ENCODE measurements around the gene POP5. TPM values are rescaled to one million over a fixed set of nuclear protein-coding genes. Genes with fewer than 3 reads are reported as not detected.
A peak's percentile ranks its signal among the peaks of the same experiment; 100 is the strongest.

The POP5 gene
- total and polyA plus RNA-seq, 2 of the 4 experiments (the other 2 are of a cell fraction): 69.5 to 99.4 TPM

- Histone ChIP-seq H2BK20ac (ENCODE audit: low read depth, low read length) (no peak overlapping the region), H4K5ac (ENCODE audit: low read depth, low read length) (no peak overlapping the region), H3K9ac (ENCODE audit: low read depth, low read length) (no peak overlapping the region), H2AFZ (replicated peaks; ENCODE audit: low read length, poor library complexity) (peak overlapping the region; percentile 32), H3K27me3 (ENCODE audit: control insufficient read depth, insufficient read depth, low read length) (peaks cover 31% of the 10 kb centered on the region), H3K79me1 (ENCODE audit: low read depth in 1 of 2, low read length in 2 of 2) (no peaks in the 10 kb centered on the region), H3K27ac (ENCODE audit: insufficient read depth, low read length) (no peak overlapping the region), H3K36me3 (ENCODE audit: control insufficient read depth, insufficient read depth, low read length) (no peaks in the 10 kb centered on the region), H2BK5ac (ENCODE audit: low read depth, low read length, poor library complexity, severe bottlenecking) (no peak overlapping the region), H2AK9ac (replicated peaks; ENCODE audit: low read depth, low read length, poor library complexity) (no peak overlapping the region), H4K20me1 (ENCODE audit: insufficient read depth, low read length) (no peaks in the 10 kb centered on the region), H4K91ac (ENCODE audit: insufficient read depth, low read depth, low read length) (no peak overlapping the region), H3K4me3 (ENCODE audit: insufficient read depth, low read depth, low read length) (no peak overlapping the region), H3K9me1 (ENCODE audit: insufficient read depth, low read length) (no peaks in the 10 kb centered on the region), H3K4me1 (ENCODE audit: control insufficient read depth, insufficient read depth, low read length) (no peaks in the 10 kb centered on the region), H3K4me2 (ENCODE audit: low read depth, low read length) (no peak overlapping the region), H4K8ac (ENCODE audit: low read depth in 2 of 2, low read length in 2 of 2) (no peak overlapping the region), H3K23ac (ENCODE audit: low read depth, low read length) (no peak overlapping the region), H2AK5ac (ENCODE audit: low read depth, low read length) (no peak overlapping the region), H3K56ac (ENCODE audit: extremely low read depth, insufficient read depth, low read length) (no peak overlapping the region), H3K9me3 (ENCODE audit: control insufficient read depth, insufficient read depth, low read length) (no peaks in the 10 kb centered on the region), H3K14ac (replicated peaks; ENCODE audit: low read depth, low read length) (no peak overlapping the region), H2BK15ac (ENCODE audit: low read depth, low read length) (no peak overlapping the region), H2BK120ac (ENCODE audit: low read depth, low read length) (no peak overlapping the region), H3K18ac (ENCODE audit: low read depth, low read length) (no peak overlapping the region), H3K4ac (ENCODE audit: low read depth, low read length) (no peak overlapping the region)
- in situ Hi-C loops (cut with MboI; ENCODE audit: low sequenced_read_pairs): no loop called here
- no peak for DNase-seq
- ATAC-seq (ENCODE audit: low read depth): no peak
- POLR2A ChIA-PET (ENCODE audit: unreplicated experiment): no interaction called here
- intact Hi-C loops (cut with micrococcal nuclease): no loop called here
- BruUV-seq (replicated peaks): no TSS peak
- dilution Hi-C loops (cut with HindIII; ENCODE audit: low sequenced_read_pairs, unreplicated experiment): no loop called here
- WGBS, 2 experiments (ENCODE audit: extremely low coverage in 2 of 2, insufficient read length in 1 of 2): 43% methylated on average over 1 of the region's 8 CpGs; no CpG with 5 or more reads in 1 of the 2 experiments
- CTCF ChIA-PET: no interaction called here
- TF ChIP-seq RFX5 (IDR thresholded peaks at IDR 0.05; ENCODE audit: low read depth, low read length) (no peak), NFE2L2 (IDR thresholded peaks at IDR 0.05; ENCODE audit: low read depth, low read length) (no peak), MAZ (IDR thresholded peaks at IDR 0.05; ENCODE audit: borderline replicate concordance, low read depth, low read length) (no peak), FOS (IDR thresholded peaks at IDR 0.05; ENCODE audit: low read depth, low read length) (no peak), CHD1 (IDR thresholded peaks at IDR 0.05; ENCODE audit: low read depth, low read length) (no peak), RCOR1 (IDR thresholded peaks at IDR 0.05; ENCODE audit: insufficient replicate concordance, low read length) (no peak), CEBPB (IDR thresholded peaks at IDR 0.05; ENCODE audit: low read depth, low read length) (no peak), MXI1 (IDR thresholded peaks at IDR 0.05; ENCODE audit: borderline replicate concordance, low read depth, low read length) (no peak), USF2 (IDR thresholded peaks at IDR 0.05; ENCODE audit: low read depth, low read length) (no peak), ELK1 (IDR thresholded peaks at IDR 0.05; ENCODE audit: borderline replicate concordance, low read depth, low read length) (no peak), SMC3 (IDR thresholded peaks at IDR 0.05; ENCODE audit: low read depth, low read length) (no peak), RAD21 (IDR thresholded peaks at IDR 0.05; ENCODE audit: low read length) (no peak), MAFK (IDR thresholded peaks at IDR 0.05; ENCODE audit: low read depth, low read length) (no peak), CTCF (conservative IDR thresholded peaks at IDR 0.05; ENCODE audit: low read depth, low read length) (no peak)
These were observed 11.2 kb upstream of the POP5 start for GRCh38 chr12:120592121-120593049.

All from IMR-90 (cell line).